ENCODE data around the gene TBC1D9B.

Gene TBC1D9B

DNA sequence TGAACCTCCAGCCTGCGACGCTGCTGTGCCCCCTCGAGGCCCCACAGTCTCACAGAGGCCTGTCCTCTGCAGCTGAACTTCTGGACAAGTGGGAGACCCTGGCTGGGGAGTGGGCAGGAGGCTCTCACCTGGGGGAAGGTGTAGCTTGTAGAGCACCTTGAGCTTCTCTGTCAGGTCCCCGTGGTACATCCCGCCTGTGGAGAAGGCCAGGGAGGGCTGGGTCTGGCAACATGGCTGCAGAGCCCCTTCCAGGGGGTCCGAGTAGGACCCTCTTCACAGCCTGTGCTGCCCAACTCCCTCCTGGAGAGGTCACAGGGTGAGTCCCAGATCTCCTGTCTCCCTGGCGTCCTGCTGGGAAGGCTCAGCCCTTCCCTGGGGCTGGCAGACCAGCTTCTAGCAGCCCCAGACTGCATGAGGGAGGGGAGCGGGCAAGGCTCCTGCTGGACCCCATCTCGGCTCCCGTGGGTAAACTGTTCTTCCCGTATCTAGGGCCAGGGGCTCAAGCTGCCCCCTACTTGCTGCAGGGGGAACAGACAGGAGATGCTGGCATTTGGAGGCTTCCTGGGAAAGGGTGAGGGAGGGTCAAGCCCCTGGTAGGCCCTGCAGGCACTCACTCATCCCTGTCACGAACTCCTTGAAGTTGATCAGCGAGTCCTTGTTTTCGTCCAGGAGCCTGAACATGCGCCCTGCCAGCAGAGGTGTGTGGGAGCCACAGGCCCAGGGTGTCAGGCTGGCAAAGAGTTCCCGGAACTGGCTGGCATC lies 37.9 kb downstream of the TBC1D9B start:
- DNase-seq (ENCODE audit: low spot score): no peak

GRCh38 chr5:179869101-179869500 lies 38.6 kb downstream of the TBC1D9B start:
- DNase-seq (ENCODE audit: low spot score): no peak

- no peak for DNase-seq (ENCODE audit: low spot score)
Measured at GRCh38 chr5:179868541-179868940, 39.2 kb downstream of the TBC1D9B start.

DNA sequence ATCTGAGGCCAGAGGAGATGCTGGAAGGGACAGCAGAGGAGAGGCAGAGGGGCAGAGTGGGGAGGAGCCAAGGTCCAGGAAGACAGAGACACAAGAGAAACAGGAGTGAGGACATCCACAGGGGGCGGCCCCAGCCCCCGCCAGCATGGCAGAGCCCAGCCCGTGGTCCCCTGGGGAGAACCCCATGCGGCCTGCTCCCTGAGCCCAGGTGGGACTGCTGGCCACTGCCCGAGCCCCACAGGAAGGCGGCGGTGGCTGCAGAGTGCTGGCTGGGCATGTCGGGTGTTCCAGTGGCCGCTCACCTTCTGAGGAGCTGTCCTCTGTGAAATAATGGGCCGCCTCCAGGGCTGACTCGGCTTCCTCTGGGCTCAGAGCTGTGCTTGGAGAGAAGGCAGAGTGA lies 40.2 kb downstream of the TBC1D9B start:
- DNase-seq (ENCODE audit: low spot score): no peak

DNA sequence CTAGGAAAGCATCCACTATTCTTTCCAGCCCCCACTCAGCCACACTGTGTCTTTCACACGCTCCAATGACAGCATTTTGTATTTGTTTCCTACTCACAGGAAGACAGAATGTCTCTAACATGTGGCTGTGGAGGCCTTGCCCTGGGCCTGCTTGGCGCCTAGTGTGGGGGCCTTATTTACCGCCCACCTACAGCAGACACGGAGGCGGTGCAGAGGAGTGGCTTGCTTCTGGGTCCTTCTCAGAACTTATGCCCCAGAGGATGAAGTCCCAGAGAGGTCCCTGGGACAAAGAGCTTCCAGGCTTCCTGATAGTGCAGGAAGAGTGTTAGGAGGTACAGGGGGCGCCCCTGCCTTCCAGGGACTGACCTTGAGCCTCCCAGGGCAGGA lies 40.6 kb downstream of the TBC1D9B start:
- no peak for DNase-seq (ENCODE audit: low spot score)

DNA sequence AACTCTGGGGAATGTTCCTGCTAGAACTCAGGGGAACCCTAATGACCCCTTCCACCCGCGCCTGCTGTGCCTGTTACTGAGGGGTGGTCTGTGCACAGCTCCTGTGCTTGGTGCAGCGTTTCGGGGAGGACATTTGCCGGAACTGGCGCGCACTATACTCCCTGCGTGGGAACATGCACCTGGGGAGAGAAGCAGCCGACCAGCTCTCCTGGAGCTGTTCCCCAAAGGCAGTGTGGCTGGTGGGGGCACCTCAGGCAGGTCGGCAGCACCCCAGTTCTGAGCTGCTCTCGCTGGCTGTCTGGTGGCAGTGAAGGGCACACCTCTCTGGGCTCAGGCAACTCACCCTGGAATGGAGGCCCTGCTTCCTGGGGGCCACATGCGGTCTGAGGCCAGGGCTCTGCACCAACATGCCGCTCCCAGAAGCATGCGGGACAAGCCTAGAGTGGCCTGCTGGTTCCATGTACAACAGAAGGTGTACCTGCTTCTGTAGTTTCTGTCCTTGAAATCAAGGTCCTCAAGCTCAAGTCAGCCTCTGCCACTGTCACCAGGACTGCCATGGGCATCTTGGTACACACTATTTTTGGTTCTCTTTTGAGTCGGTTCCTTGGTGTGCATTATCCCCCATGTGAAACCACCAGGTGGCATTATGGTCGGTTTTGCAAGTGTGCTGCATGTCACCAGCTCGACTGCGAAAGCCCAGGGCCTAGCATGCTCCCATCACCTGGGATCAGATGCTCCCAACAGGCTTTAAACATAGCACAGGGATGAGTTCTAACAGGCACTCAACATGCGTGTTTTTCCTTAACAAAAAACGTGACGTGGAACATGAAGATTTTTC lies 41.2 kb downstream of the TBC1D9B start:
- DNase-seq (ENCODE audit: low spot score): no peak

DNA sequence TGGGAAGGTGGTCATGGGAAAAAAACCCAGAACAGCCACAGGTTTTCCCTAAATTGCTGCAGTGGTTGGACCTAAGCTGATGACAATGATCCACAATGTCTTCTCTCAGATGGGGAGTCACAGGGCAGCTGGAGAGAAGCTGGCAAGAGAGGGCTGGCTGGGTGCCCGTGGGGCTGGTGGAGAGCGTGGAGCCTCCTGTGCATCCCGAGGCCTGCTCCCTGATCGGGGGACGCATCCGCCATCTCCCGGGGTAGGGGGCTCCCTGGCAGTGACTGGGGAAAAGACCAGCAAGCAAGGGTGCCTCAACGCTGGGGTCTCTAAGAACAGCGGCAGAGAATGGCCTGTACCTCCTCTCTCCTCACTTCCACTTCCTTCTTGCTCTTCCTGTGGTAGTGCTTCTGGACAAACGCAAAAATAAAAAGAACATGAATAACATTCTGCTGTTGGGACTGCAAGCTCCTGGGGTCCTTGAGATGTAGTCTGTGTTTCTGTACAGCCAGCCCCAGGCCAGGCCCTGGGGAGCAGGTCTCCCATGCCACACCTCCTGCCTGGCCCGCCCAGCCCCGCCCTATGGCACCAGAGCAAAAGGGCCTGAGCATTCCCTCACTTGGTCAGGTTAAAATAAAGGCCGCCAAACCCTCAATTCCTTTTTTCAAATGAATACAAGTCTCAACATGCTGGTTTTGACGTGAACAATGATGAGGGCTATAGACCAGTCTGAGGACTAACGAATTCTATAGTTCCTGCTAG lies 42.0 kb downstream of the TBC1D9B start:
- DNase-seq (ENCODE audit: low spot score): no peak

- DNase-seq (ENCODE audit: low spot score): no peak
Measured at GRCh38 chr5:179864686-179865085, 43.0 kb downstream of the TBC1D9B start.

DNA sequence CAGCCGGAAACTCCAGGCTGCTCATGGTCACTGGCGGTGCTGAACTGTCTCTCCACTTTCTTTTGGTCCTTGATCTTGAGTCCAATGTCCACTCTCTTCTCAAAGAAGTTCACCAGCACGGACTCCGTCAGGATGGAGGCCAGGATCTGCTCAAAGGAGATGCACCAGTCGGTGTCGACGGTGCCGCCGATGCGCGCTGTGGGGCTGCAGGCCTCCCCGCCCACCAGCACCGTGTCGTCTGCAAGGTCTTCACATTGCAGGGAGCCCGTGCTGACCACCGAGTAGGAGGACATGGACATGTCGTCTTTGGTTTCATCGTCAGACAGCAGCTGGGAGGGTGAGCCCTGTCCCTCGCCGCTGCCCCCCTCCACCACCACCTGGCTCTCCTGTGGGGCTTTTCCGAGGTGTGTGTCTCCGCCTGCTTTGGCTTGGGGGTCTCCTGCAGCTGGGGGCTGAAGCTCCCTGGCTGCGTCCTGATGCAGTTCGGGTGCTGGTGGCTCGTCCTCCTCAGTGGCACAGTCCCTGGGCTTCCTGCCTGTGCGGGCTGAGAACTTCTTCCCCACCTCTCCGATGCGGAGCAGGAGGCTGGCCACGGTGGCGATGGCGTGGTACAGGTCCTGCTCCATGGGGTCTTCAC lies 44.1 kb downstream of the TBC1D9B start:
- no peak for DNase-seq (ENCODE audit: low spot score)

- DNase-seq (ENCODE audit: low spot score): no peak
Measured at GRCh38 chr5:179862891-179863290, 44.8 kb downstream of the TBC1D9B start.

DNA sequence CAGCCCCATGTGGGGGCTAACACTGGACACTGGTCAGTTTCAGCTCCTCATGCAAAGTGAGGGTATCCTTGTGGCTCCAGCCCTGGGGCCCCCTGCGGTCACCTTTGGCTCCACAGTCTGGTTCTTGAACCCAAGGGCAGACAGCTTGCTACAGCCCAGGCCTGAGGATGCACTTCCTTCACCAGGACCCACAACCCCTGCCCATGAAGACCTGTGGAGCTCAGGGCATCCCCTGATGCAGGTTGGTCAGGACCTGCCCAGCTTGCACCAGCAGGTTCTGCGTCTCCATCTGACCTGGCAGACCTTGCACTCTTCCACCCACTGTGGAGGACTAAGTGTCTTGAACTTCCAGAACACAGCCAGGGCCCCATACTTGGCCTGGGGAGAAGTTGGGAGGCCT lies 45.4 kb downstream of the TBC1D9B start:
- DNase-seq (ENCODE audit: low spot score): no peak

DNA sequence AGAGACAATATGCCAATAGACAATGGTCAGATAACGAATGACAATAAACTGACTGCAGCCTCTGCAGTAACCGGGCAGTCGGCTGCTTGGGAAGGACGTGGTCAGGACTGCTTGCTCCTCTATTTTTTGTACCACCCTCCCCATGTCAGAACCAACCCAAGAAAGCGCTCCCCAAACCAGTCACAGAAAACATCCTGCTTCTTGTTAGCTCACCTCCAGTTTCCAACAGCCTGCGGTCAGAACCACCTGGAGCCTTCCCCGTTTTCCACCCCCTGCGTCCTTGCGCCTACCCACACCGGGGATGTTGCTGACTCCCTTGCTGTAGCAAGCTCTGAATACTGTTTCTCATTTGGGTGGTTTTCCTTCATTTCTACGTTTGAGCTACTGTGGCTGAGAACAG lies 47.4 kb downstream of the TBC1D9B start:
- DNase-seq (ENCODE audit: low spot score): no peak

DNA sequence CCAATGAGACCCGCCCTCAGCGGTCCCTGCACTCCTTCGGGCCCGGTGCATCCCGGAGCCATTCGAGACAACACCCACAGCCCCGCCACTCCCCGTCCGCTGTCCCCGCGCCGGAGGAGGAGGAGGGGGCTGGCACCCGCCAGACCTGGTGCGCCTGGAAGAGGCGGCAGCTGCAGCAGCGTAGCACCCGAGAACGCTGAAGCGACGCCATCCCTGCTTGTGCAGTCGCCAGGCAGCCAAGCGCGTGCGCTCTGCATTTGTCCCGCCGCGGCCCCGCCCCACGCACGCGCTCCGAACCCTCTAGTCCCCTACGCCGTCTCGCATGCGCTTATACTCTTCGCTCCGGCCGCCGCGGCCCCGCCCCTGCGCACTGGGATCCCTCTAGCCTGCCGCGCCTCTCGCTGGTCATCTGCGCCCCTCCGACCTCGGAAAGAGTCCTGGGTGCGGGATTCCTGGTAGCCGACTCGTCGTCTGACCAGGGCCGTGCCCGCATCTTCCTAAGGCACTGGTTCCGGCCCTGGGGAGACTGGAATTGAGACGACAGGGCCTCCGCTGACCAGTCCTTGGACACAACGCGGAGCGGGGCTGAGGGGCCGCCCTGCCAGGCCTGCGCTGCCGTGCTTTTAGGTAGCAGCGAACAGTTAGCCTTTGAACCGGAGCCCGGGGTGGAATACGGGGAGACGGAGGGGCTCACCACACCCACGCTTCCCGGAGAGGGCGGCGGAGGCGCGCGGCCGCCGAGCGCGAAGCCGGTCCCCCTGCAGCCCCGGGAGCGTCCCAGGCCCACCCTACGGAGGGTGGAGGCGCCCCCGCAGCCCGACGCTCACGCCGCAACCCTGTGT lies 48.9 kb downstream of the TBC1D9B start, which contains the start of gene MRNIP:
TSS of gene MRNIP (minus strand) at position 232 of the 842 bp plus-strand sequence. CDS start at position 211, 21 bp downstream.
- peak; percentile 90 for DNase-seq (ENCODE audit: low spot score)

- DNase-seq (ENCODE audit: low spot score): no peak
Measured at GRCh38 chr5:179858241-179858585, 49.5 kb downstream of the TBC1D9B start.

DNA sequence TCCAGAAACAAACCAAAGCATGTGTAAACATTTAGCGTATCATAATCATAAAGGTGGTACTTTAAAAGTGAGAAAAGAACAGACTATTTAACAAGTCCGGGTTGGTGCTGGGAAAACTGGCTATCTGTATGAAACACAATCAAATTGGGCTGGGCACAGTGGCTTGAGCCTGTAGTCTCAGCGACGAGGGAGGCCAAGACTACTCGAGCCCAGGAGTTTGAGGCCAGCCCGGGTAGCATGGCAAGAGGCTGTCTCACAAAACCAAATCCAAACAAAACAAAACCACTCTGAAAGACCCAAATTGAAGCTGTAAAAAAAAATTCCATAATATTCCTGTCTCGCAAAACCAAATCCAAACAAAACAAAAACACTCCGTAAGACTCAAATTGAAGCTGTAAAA lies 53.3 kb downstream of the TBC1D9B start:
- no peak for DNase-seq (ENCODE audit: low spot score)

DNA sequence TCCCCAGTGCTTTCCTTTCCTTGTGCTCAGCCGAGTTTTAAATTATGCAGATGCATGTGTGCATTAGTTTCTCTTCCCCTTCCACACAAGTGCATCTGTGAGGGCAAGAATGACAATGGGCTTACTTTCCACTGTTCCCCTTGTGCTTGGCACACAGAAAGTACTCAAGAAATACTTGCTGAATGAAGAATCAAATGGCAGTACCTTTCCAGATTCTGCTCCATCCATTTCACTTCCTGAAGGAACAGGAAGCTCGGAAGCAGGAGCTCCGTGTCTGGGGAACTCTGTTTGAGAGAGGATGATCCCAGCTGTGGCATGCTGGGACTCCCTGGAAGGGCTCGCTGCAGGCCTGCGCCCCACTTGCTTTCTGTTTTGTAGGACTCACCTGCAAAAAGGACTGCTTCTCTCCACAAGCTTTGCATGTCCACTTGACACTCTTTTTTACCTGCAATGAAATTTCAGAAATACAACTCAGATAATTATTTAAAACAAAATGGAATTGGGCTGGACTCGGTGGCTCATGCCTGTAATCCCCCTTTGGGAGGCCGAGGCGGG lies 54.6 kb downstream of the TBC1D9B start:
- DNase-seq (ENCODE audit: low spot score): no peak

DNA sequence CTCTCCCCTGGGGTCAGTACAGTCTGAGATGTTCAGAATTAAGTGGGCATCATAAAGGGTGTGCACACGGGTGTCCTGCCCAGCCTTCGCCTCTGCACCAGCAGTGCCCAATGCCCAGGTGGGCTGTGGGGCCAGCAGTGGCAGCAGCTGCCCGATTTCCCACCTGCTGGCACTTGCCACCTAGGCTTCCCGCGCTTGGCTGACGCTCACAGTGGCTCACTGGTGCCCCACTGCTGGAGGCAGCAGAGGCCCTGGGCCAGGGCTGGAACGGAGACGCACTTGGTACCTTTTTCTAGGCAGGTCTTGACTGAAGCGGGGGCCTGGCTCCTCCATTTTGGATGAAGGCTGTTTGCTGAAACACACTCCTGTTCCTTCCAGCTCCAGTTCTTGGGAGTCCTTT lies 66.1 kb downstream of the TBC1D9B start:
- DNase-seq (ENCODE audit: low spot score): no peak

- DNase-seq (ENCODE audit: low spot score): no peak
Measured at GRCh38 chr5:179840766-179841165, 66.9 kb downstream of the TBC1D9B start.

GRCh38 chr5:179840321-179840720 lies 67.4 kb downstream of the TBC1D9B start:
- no peak for DNase-seq (ENCODE audit: low spot score)

- no peak for DNase-seq (ENCODE audit: low spot score)
Measured at GRCh38 chr5:179839328-179840256, 68.1 kb downstream of the TBC1D9B start.

Measured in COLO829 (cell line).